Measurements from ENCODE around the gene CDH15.

DNA sequence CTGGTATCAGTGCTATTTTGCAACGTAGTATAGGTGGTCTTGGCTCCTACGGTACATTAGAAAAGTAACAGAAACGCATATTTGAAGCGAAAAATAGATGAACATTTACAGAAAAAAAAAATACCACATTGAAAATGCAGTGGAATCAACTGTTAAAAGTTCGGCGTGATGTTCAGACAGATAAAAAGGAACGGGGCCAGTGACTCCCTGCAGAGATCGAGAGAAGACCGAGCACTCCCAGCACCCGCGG, 45.5 kb downstream of the CDH15 start:
- TF ChIP-seq, protein P1, sequence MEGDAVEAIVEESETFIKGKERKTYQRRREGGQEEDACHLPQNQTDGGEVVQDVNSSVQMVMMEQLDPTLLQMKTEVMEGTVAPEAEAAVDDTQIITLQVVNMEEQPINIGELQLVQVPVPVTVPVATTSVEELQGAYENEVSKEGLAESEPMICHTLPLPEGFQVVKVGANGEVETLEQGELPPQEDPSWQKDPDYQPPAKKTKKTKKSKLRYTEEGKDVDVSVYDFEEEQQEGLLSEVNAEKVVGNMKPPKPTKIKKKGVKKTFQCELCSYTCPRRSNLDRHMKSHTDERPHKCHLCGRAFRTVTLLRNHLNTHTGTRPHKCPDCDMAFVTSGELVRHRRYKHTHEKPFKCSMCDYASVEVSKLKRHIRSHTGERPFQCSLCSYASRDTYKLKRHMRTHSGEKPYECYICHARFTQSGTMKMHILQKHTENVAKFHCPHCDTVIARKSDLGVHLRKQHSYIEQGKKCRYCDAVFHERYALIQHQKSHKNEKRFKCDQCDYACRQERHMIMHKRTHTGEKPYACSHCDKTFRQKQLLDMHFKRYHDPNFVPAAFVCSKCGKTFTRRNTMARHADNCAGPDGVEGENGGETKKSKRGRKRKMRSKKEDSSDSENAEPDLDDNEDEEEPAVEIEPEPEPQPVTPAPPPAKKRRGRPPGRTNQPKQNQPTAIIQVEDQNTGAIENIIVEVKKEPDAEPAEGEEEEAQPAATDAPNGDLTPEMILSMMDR (IDR thresholded peaks at IDR 0.05 in 2 of 3, conservative IDR thresholded peaks at IDR 0.05 in 1 of 3; ENCODE audit: borderline replicate concordance in 1 of 3, insufficient read depth in 1 of 3, low read depth in 2 of 3, low read length in 2 of 3): no peak
- TF ChIP-seq SRF (IDR thresholded peaks at IDR 0.05; ENCODE audit: low read depth) (no peak), POLR2A (IDR thresholded peaks at IDR 0.05; ENCODE audit: borderline replicate concordance, extremely low read depth, insufficient read depth, insufficient read length) (no peak), EZH2 (IDR thresholded peaks at IDR 0.05) (no peak), YY1 (IDR thresholded peaks at IDR 0.05; ENCODE audit: extremely low read depth, insufficient replicate concordance, low read depth, low read length) (no peak), ZFX (IDR thresholded peaks at IDR 0.05) (no peak), ZNF274 (IDR thresholded peaks at IDR 0.05; ENCODE audit: low read depth, low read length) (no peak)
- TF ChIP-seq, protein P2, sequence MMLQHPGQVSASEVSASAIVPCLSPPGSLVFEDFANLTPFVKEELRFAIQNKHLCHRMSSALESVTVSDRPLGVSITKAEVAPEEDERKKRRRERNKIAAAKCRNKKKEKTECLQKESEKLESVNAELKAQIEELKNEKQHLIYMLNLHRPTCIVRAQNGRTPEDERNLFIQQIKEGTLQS (IDR thresholded peaks at IDR 0.05): no peak

All from HCT116 (cell line).